Neural progenitor cell (in vitro differentiated cells): ENCODE results near the gene ASB2.

Experiments used
- EZH2 ChIP-seq: fragments of 200-600 bp; sonication (generic); IDR thresholded peaks from 2 replicates; pipeline ENCODE4 v1.6.1; 2017; ENCODE audit warnings: antibody characterized with exemption, mild to moderate bottlenecking, moderate library complexity
- EZH2phosphoT487 ChIP-seq: fragments of 200-600 bp; sonication (generic); IDR thresholded peaks from 2 replicates; pipeline ENCODE4 v1.6.1; 2017; ENCODE audit warnings: antibody characterized with exemption
- TF ChIP-seq, protein P1 (sequence below): fragments of 200-600 bp; sonication (generic); IDR thresholded peaks from 2 replicates; pipeline ENCODE4 v1.5.1; 2017; ENCODE audit warnings: antibody characterized with exemption, mild to moderate bottlenecking

DNA sequence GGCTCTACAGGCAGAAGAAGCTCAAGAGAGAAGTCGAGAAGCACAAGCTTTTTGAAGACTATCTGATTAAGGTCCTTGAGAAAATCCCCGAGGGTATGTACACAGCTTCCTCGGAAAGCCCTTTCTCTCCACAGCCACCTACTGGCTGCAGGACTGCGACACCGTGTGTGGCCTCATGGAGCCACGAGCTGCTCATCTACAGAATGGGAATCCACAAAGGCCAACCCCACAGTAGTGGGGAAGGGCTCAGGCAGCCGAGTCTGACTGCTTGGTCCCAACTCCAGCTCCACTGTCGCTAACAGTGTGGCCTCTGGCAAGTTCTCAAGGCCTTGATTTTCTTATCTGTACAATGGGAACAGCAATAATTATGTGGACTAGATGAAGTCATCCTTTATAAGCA is 23.2 kb upstream of the ASB2 start:
- TF ChIP-seq EZH2phosphoT487 (no peak), EZH2 (no peak)
- TF ChIP-seq, protein P1, sequence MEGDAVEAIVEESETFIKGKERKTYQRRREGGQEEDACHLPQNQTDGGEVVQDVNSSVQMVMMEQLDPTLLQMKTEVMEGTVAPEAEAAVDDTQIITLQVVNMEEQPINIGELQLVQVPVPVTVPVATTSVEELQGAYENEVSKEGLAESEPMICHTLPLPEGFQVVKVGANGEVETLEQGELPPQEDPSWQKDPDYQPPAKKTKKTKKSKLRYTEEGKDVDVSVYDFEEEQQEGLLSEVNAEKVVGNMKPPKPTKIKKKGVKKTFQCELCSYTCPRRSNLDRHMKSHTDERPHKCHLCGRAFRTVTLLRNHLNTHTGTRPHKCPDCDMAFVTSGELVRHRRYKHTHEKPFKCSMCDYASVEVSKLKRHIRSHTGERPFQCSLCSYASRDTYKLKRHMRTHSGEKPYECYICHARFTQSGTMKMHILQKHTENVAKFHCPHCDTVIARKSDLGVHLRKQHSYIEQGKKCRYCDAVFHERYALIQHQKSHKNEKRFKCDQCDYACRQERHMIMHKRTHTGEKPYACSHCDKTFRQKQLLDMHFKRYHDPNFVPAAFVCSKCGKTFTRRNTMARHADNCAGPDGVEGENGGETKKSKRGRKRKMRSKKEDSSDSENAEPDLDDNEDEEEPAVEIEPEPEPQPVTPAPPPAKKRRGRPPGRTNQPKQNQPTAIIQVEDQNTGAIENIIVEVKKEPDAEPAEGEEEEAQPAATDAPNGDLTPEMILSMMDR: peak; percentile 4
